GM19043 (cell line): ENCODE measurements around the gene SLC7A6OS.
"Not testable (repeated sequence)": the region's sequence is repeated elsewhere in the genome, so short reads cannot be mapped to it uniquely, and the experiment has no call there.

Experiments used
- ATAC-seq: cut with Tn5 transposase; IDR thresholded peaks from one replicate; pipeline ENCODE4 v1.9.1; 2021; ENCODE audit warnings: low read depth; ENCODE audit not compliant: unreplicated experiment

The SLC7A6OS gene

GRCh38 chr16:68299571-68300453 lies 10.9 kb downstream of the SLC7A6OS start:
- ATAC-seq = no peak

GRCh38 chr16:68298907-68299561 lies 11.7 kb downstream of the SLC7A6OS start:
- no peak for ATAC-seq

GRCh38 chr16:68298312-68298711 lies 12.4 kb downstream of the SLC7A6OS start:
- no peak for ATAC-seq

GRCh38 chr16:68297908-68298307 lies 12.8 kb downstream of the SLC7A6OS start:
- no peak for ATAC-seq

GRCh38 chr16:68296693-68297092 lies 14.1 kb downstream of the SLC7A6OS start:
- ATAC-seq = no peak

- ATAC-seq = no peak
These were observed 14.5 kb downstream of the SLC7A6OS start for GRCh38 chr16:68296291-68296690.

- no peak for ATAC-seq
These were observed 18.3 kb downstream of the SLC7A6OS start for GRCh38 chr16:68292425-68292824.

GRCh38 chr16:68291227-68291626 lies 19.5 kb downstream of the SLC7A6OS start:
- ATAC-seq = no peak

- no peak for ATAC-seq
These were observed 20.3 kb downstream of the SLC7A6OS start for GRCh38 chr16:68290450-68290849.

GRCh38 chr16:68289621-68290329 lies 21.0 kb downstream of the SLC7A6OS start:
- ATAC-seq = peak; percentile 82

GRCh38 chr16:68289202-68289601 lies 21.5 kb downstream of the SLC7A6OS start:
- no peak for ATAC-seq

- ATAC-seq = not testable (repeated sequence)
These were observed 21.9 kb downstream of the SLC7A6OS start for GRCh38 chr16:68288796-68289195.

- ATAC-seq = no peak
These were observed 22.5 kb downstream of the SLC7A6OS start for GRCh38 chr16:68288252-68288650.

- ATAC-seq = no peak
These were observed 23.2 kb downstream of the SLC7A6OS start for GRCh38 chr16:68287276-68288251.

- ATAC-seq = no peak
These were observed 24.3 kb downstream of the SLC7A6OS start for GRCh38 chr16:68286153-68287074.

GRCh38 chr16:68285683-68286082 lies 25.1 kb downstream of the SLC7A6OS start:
- ATAC-seq = no peak

- ATAC-seq = no peak
These were observed 25.9 kb downstream of the SLC7A6OS start for GRCh38 chr16:68284847-68285246.

- peak; percentile 43 for ATAC-seq
These were observed 26.7 kb downstream of the SLC7A6OS start for GRCh38 chr16:68283801-68284598.
